H1 (cell line): ENCODE data around the gene MAP2K1. TPM values are rescaled to one million over a fixed set of nuclear protein-coding genes. Genes with fewer than 3 reads are reported as not detected.

Source experiments
- CTCF ChIA-PET: fragments of 300-600 bp; sonication (Branson Sonifier 250); formaldehyde crosslinking; loops from one replicate; lab custom pipeline; 2021; ENCODE audit not compliant: partially characterized antibody; lab: Charles Lee
- POLR2A ChIA-PET: fragments of 300-600 bp; sonication (Branson Sonifier 250); formaldehyde crosslinking; loops from one replicate; lab custom pipeline; 2021; ENCODE audit warnings: inconsistent platforms; ENCODE audit not compliant: partially characterized antibody; lab: Charles Lee
- DNase-seq, 2 experiments: peaks; one replicate each; pipeline versions ENCODE4 v3.0.0 to v3.0.0-alpha.2; 2010 to 2022; ENCODE audit warnings: low spot score in 2 of 2, low read depth in 1 of 2, mixed read lengths in 1 of 2
- FAIRE-seq: peaks from 2 replicates; lab custom pipeline; 2011; peaks lifted over from hg19 to GRCh38; lab: Jason Lieb, UNC
- H2AFZ ChIP-seq: 2 replicates; pipeline ENCODE4 v1.8.1; 2012; ENCODE audit warnings: low read length, inconsistent platforms
- H2AK5ac ChIP-seq: 2 replicates; pipeline ENCODE4 v1.6.1; 2013; ENCODE audit warnings: low read depth, low read length
- H2BK120ac ChIP-seq: replicated peaks from 2 replicates; pipeline ENCODE3; 2013; ENCODE audit warnings: low read depth, low read length, inconsistent platforms
- H2BK12ac ChIP-seq: 2 replicates; pipeline ENCODE4 v1.6.1; 2013; ENCODE audit warnings: low read depth, low read length
- H2BK15ac ChIP-seq: 2 replicates; pipeline ENCODE4 v1.6.1; 2013; ENCODE audit warnings: low read length
- H2BK20ac ChIP-seq: 2 replicates; pipeline ENCODE4 v1.6.1; 2013; ENCODE audit warnings: low read length
- H2BK5ac ChIP-seq: 2 replicates; pipeline ENCODE4 v1.6.1; 2013; ENCODE audit warnings: low read depth, low read length
- H3K14ac ChIP-seq: 2 replicates; pipeline ENCODE4 v1.6.1; 2013; ENCODE audit warnings: inconsistent platforms; ENCODE audit not compliant: insufficient read length
- H3K18ac ChIP-seq: 2 replicates; pipeline ENCODE4 v1.6.1; 2013; ENCODE audit warnings: low read length; ENCODE audit errors: extremely low read depth
- H3K23ac ChIP-seq: 2 replicates; pipeline ENCODE4 v1.6.1; 2013; ENCODE audit warnings: inconsistent platforms; ENCODE audit not compliant: insufficient read length
- H3K23me2 ChIP-seq: 2 replicates; pipeline ENCODE4 v1.6.1; 2013; ENCODE audit warnings: low read depth, low read length
- H3K27ac ChIP-seq: 2 replicates; pipeline ENCODE4 v1.6.1; 2011; ENCODE audit warnings: low read depth, low read length, inconsistent platforms
- H3K27me3 ChIP-seq, 4 experiments: replicated peaks in 1 of 4; 1 replicate in 1 of 4; 2 replicates in 3 of 4; pipeline versions ENCODE4 v1.6.1 to v1.8.1; 2011 to 2013; ENCODE audit warnings: low read length in 3 of 4, mild to moderate bottlenecking in 3 of 4, inconsistent platforms in 2 of 4, mixed read lengths in 2 of 4, moderate library complexity in 1 of 4; ENCODE audit not compliant: control insufficient read depth in 3 of 4, insufficient read depth in 3 of 4; ENCODE audit errors: extremely low read depth in 1 of 4
- H3K36me3 ChIP-seq, 4 experiments: 2 replicates each; pipeline versions ENCODE4 v1.6.1 to v1.8.1; 2011 to 2013; ENCODE audit warnings: mild to moderate bottlenecking in 4 of 4, low read length in 3 of 4, moderate library complexity in 2 of 4, control low read depth in 1 of 4, inconsistent platforms in 1 of 4; ENCODE audit not compliant: insufficient read depth in 4 of 4, control insufficient read depth in 2 of 4
- H3K4ac ChIP-seq: replicated peaks from 2 replicates; pipeline ENCODE3; 2013; ENCODE audit warnings: low read length, low read depth, mixed read lengths, inconsistent platforms; ENCODE audit not compliant: insufficient read length
- H3K4me1 ChIP-seq, 4 experiments: replicated peaks in 1 of 4; 1 replicate in 1 of 4; 2 replicates in 3 of 4; pipeline versions ENCODE4 v1.6.1 to v1.8.1; 2011 to 2013; ENCODE audit warnings: low read length in 3 of 4, inconsistent platforms in 2 of 4, mixed read lengths in 1 of 4; ENCODE audit not compliant: insufficient read depth in 4 of 4, control insufficient read depth in 3 of 4
- H3K4me2 ChIP-seq, 2 experiments: 2 replicates each; pipeline versions ENCODE4 v1.6.1 to v1.8.1; 2011 to 2013; ENCODE audit warnings: low read depth in 2 of 2, low read length in 2 of 2, control low read depth in 1 of 2, inconsistent platforms in 1 of 2, mild to moderate bottlenecking in 1 of 2; ENCODE audit not compliant: insufficient read depth in 1 of 2
- H3K4me3 ChIP-seq, 4 experiments: fragments of 200-600, 300-600 bp in 1 of 4; sonication (generic), shearing (Covaris generic), sonication (Bioruptor Twin) in 1 of 4; 2 replicates each; pipeline versions ENCODE4 v1.5.1 to v1.8.1; 2011 to 2016; ENCODE audit warnings: low read length in 4 of 4, low read depth in 3 of 4, control low read depth in 2 of 4, inconsistent platforms in 2 of 4, mild to moderate bottlenecking in 2 of 4, mixed read lengths in 1 of 4, moderate library complexity in 1 of 4; ENCODE audit not compliant: insufficient read depth in 2 of 4; ENCODE audit errors: extremely low read depth in 1 of 4
- H3K56ac ChIP-seq: replicated peaks from 2 replicates; pipeline ENCODE3; 2013; ENCODE audit warnings: low read depth, mild to moderate bottlenecking, mixed read lengths, low read length, inconsistent platforms; ENCODE audit not compliant: insufficient read length
- H3K79me1 ChIP-seq: 2 replicates; pipeline ENCODE4 v1.6.1; 2013; ENCODE audit warnings: low read depth, low read length, control low read depth
- H3K79me2 ChIP-seq, 2 experiments: 2 replicates each; pipeline versions ENCODE4 v1.6.1 to v1.8.1; 2012 to 2013; ENCODE audit warnings: low read length in 2 of 2, mild to moderate bottlenecking in 2 of 2, inconsistent platforms in 1 of 2; ENCODE audit not compliant: insufficient read depth in 2 of 2, control insufficient read depth in 1 of 2
- H3K9ac ChIP-seq, 4 experiments: replicated peaks in 1 of 4; 1 replicate in 1 of 4; 2 replicates in 3 of 4; pipeline versions ENCODE4 v1.6.1 to v1.8.1; 2011 to 2013; ENCODE audit warnings: low read depth in 3 of 4, low read length in 3 of 4, control low read depth in 2 of 4, mild to moderate bottlenecking in 2 of 4, moderate library complexity in 2 of 4, inconsistent platforms in 1 of 4; ENCODE audit errors: extremely low read depth in 1 of 4
- H3K9me3 ChIP-seq, 2 experiments: 2 replicates each; pipeline versions ENCODE4 v1.6.1 to v1.8.1; 2012 to 2013; ENCODE audit warnings: mild to moderate bottlenecking in 2 of 2, moderate library complexity in 2 of 2, control low read depth in 1 of 2, inconsistent platforms in 1 of 2, low read depth in 1 of 2, low read length in 1 of 2, mixed read lengths in 1 of 2; ENCODE audit not compliant: insufficient read depth in 2 of 2
- H4K20me1 ChIP-seq, 2 experiments: replicated peaks in 1 of 2; 2 replicates each; pipeline versions ENCODE3 to v1.8.1; 2011 to 2013; ENCODE audit warnings: inconsistent platforms in 2 of 2, low read length in 2 of 2, mild to moderate bottlenecking in 1 of 2; ENCODE audit not compliant: insufficient read depth in 2 of 2, control insufficient read depth in 1 of 2
- H4K5ac ChIP-seq: 2 replicates; pipeline ENCODE4 v1.6.1; 2013; ENCODE audit warnings: low read length, low read depth, mixed read lengths, inconsistent platforms; ENCODE audit not compliant: insufficient read length
- H4K8ac ChIP-seq: 2 replicates; pipeline ENCODE4 v1.8.0; 2013; ENCODE audit warnings: mild to moderate bottlenecking, moderate library complexity, low read length, inconsistent platforms; ENCODE audit not compliant: insufficient read depth; ENCODE audit errors: extremely low read depth
- H4K91ac ChIP-seq: replicated peaks from 2 replicates; pipeline ENCODE3; 2013; ENCODE audit warnings: low read length, mixed read lengths, inconsistent platforms; ENCODE audit not compliant: insufficient read length
- CBX8 ChIP-seq: fragments of 300-800, 300-1000 bp; sonication (generic); IDR thresholded peaks from 2 replicates; pipeline ENCODE4 v1.7.1; 2016; ENCODE audit warnings: low read depth, low read length, borderline replicate concordance
- CTCF ChIP-seq, 3 experiments: IDR thresholded peaks; 1 replicate in 2 of 3; 2 replicates in 1 of 3; pipeline versions ENCODE4 v1.5.1 to v1.6.1; 2011; ENCODE audit warnings: low read length in 3 of 3, mild to moderate bottlenecking in 3 of 3, inconsistent platforms in 2 of 3, low read depth in 1 of 3, moderate library complexity in 1 of 3; ENCODE audit not compliant: insufficient read depth in 1 of 3; ENCODE audit errors: control extremely low read depth in 1 of 3
- USF2 ChIP-seq: IDR thresholded peaks from 2 replicates; pipeline ENCODE4 v1.6.1; 2011; ENCODE audit warnings: low read length, improper control_type of control experiment
- WGBS, 2 experiments: shearing (Covaris generic) in 1 of 2; methylation state at CpG; one replicate each; pipeline versions ENCODE4 v1.1.6 to v1.1.7; 2013 to 2015; ENCODE audit warnings: low lambda C conversion rate in 2 of 2, mixed read lengths in 2 of 2, inconsistent platforms in 1 of 2, low coverage in 1 of 2, missing lambda C conversion rate in 1 of 2; ENCODE audit not compliant: insufficient replicate concordance in 2 of 2, insufficient coverage in 1 of 2, insufficient read length in 1 of 2; ENCODE audit errors: extremely low coverage in 1 of 2, missing lambda C conversion rate in 1 of 2; 5-methylcytosine and 5-hydroxymethylcytosine counted together
- polyA plus RNA-seq, 7 experiments: library from polyadenylated mRNA; depleted of rRNA in 3 of 7; stranded (reverse) in 5 of 7; unstranded in 2 of 7; fragments of >200 nt in 5 of 7; fragments of 200-250 nt in 2 of 7; gene quantifications; 1 replicate in 5 of 7; 2 replicates in 1 of 7; 4 replicates in 1 of 7; pipeline versions ENCODE4 v1.2.1 to v1.2.3, GENCODE V29; 2011 to 2013; ENCODE audit warnings: missing spikeins in 2 of 7, mixed read lengths in 2 of 7
- total RNA-seq: library from RNA; stranded (reverse); fragmentation: NEBNext Ultra II Directional; extraction: Animal tissue kit (Norgen Biotek cat#: 25700); gene quantifications from 2 replicates; pipeline ENCODE4 v1.2.1, GENCODE V29; 2021

Gene MAP2K1
- total and polyA plus RNA-seq, 2 of the 8 experiments (the other 6 are each of a cell fraction or from before 2014, with no cell fraction given) = 54.7 to 78.2 TPM

GRCh38 chr15:66459818-66460615, 73.3 kb downstream of the MAP2K1 start:
- H3K4ac ChIP-seq = no peak overlapping the region
- no peak overlapping the region for H4K5ac ChIP-seq
- H3K9ac ChIP-seq = no peak overlapping the region; a peak in 1 of 7 replicates
- TF ChIP-seq CTCF (IDR thresholded peaks at IDR 0.05; ENCODE audit: control extremely low read depth in 1 of 3, insufficient read depth in 1 of 3, low read depth in 1 of 3, low read length in 3 of 3) = no peak
- TF ChIP-seq USF2 = no peak
- TF ChIP-seq CBX8 = no peak
- TF ChIP-seq, all 59 proteins: peak for 0
- POLR2A ChIA-PET = no interaction called here
- no peak overlapping the region for H2BK5ac ChIP-seq
- peaks cover 0 to 6% (median under 1%) of the 10 kb centered on the region in 4 experiments; a peak in 2 of 8 replicates for H3K36me3 ChIP-seq
- no peak overlapping the region for H4K8ac ChIP-seq
- H4K91ac ChIP-seq = no peak overlapping the region
- H2BK20ac ChIP-seq = no peak overlapping the region
- FAIRE-seq = no peak
- no peak overlapping the region for H3K14ac ChIP-seq
- WGBS, 2 experiments = 83% methylated on average over 3 of the region's 3 CpGs; no CpG with 5 or more reads in 1 of the 2 experiments
- no peaks in the 10 kb centered on the region for H3K23me2 ChIP-seq
- no peaks in the 10 kb centered on the region for H3K27me3 ChIP-seq
- no peak overlapping the region for H2AK5ac ChIP-seq
- no peak overlapping the region for H2BK120ac ChIP-seq
- H3K79me2 ChIP-seq = no peaks in the 10 kb centered on the region
- no peak overlapping the region for H3K4me2 ChIP-seq
- no peak overlapping the region for H3K27ac ChIP-seq
- H2BK12ac ChIP-seq = no peak overlapping the region
- H4K20me1 ChIP-seq = peaks cover 2 to 4% of the 10 kb centered on the region in 2 experiments
- no peak overlapping the region for H3K4me3 ChIP-seq
- H3K9me3 ChIP-seq = no peaks in the 10 kb centered on the region
- CTCF ChIA-PET = interaction anchor here (0.6 to 1.7 kb wide), 7 partner anchors 9 to 517 kb away, joined by 3 to 6 read pairs (median 4); no protein-coding TSS in a partner anchor
- no peak overlapping the region for H2BK15ac ChIP-seq
- H3K79me1 ChIP-seq = peaks cover 4% of the 10 kb centered on the region; the same call in 1 of the 2 replicates
- peaks cover 2 to 10% (median 5%) of the 10 kb centered on the region in 4 experiments; a peak in 6 of 7 replicates for H3K4me1 ChIP-seq
- H3K56ac ChIP-seq = no peak overlapping the region
- no peak overlapping the region for H2AFZ ChIP-seq
- H3K23ac ChIP-seq = no peak overlapping the region
- H3K18ac ChIP-seq = no peak overlapping the region
- DNase-seq = no peak
